Left ventricle myocardium inferior (tissue), 1 donor: ENCODE data around the gene YAP1. TPM values are rescaled to one million over a fixed set of nuclear protein-coding genes. Genes with fewer than 3 reads are reported as not detected.
"Not testable (repeated sequence)": the region's sequence is repeated elsewhere in the genome, so short reads cannot be mapped to it uniquely, and the experiment has no call there.

ENCODE experiments used
- DNase-seq: peaks from one replicate; pipeline ENCODE4 v3.0.0-alpha.2; 2020
- H3K27ac ChIP-seq: fragments of 200-600 bp; replicated peaks from 2 replicates; pipeline ENCODE4 v1.8.0; 2021
- H3K27me3 ChIP-seq: fragments of 200-600 bp; 2 replicates; pipeline ENCODE4 v1.8.0; 2021; ENCODE audit warnings: low read depth
- H3K36me3 ChIP-seq: fragments of 200-600 bp; 2 replicates; pipeline ENCODE4 v1.8.0; 2021
- H3K4me1 ChIP-seq: fragments of 200-600 bp; 2 replicates; pipeline ENCODE4 v1.8.0; 2021
- H3K4me3 ChIP-seq: fragments of 200-600 bp; 2 replicates; pipeline ENCODE4 v1.8.0; 2021; ENCODE audit warnings: mild to moderate bottlenecking, moderate library complexity
- H3K9me3 ChIP-seq: fragments of 200-600 bp; replicated peaks from 2 replicates; pipeline ENCODE4 v1.8.0; 2021
- CTCF ChIP-seq: fragments of 200-600 bp; IDR thresholded peaks from 2 replicates; pipeline ENCODE4 v1.8.0; 2021; ENCODE audit warnings: antibody characterized with exemption, mild to moderate bottlenecking, borderline replicate concordance
- intact Hi-C: fragments of 100-400 bp; cut with micrococcal nuclease; formaldehyde crosslinking; loops from one replicate; pipeline ENCODE4 v1.11.0; 2022
- total RNA-seq: library from RNA; stranded (reverse); fragmentation: NEBNext Ultra II Directional; extraction: Animal tissue kit (Norgen Biotek cat#: 25700); gene quantifications from one replicate; pipeline ENCODE4 v1.2.1, GENCODE V29; 2021
- donor health status: DM: no; HTN: yes; CAD: no; lungs with severe emphysema.

The YAP1 gene
- total RNA-seq, 1 donor from 2014 or later: 67.9 TPM

DNA sequence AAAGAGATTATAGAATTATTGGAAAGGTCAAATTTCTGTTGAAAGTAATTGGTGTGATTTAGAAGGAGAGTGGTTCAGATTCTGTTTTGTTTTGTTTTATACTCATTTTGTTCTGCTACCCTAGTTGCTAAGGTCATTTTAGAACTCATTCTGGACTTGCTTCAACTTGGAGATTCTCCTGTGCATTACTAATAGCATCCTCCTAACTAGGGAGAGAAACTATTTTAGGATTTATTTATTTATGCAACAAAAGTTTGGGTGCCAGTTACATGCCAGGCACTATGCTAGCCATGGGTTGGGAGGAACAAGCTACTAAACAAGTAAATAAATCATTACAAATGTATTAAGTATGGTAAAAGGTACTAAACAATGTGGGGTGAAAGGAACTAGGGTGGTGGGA lies 84.0 kb downstream of the YAP1 start:
- TF ChIP-seq CTCF: no peak
- Histone ChIP-seq H3K4me3 (no peak overlapping the region), H3K36me3 (no peaks in the 10 kb centered on the region), H3K4me1 (peaks cover 46% of the 10 kb centered on the region), H3K27me3 (no peaks in the 10 kb centered on the region), H3K9me3 (no peaks in the 10 kb centered on the region), H3K27ac (no peak overlapping the region)
- DNase-seq: no peak
- intact Hi-C loops: no loop called here

DNA sequence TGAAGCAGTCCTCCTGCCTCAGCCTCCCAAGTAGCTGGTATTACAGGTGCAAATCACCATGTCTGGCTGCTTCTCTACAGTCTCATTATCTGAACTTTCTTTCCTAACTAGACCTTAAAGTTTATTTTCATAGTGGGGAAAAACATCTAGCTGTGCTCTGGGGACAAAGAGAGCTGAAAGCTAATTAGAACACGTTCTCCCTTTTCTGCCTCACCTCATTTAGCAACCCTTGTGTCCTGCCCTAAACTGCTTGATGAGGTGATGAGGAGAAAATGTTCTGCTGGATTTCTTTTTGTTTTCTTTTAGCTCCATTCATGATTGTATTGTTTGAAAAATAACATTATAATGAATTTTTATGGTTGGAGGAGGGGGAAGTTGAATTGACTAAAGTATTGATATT lies 84.7 kb downstream of the YAP1 start:
- H3K9me3 ChIP-seq: no peaks in the 10 kb centered on the region
- no peak overlapping the region for H3K27ac ChIP-seq
- DNase-seq: no peak
- peaks cover 46% of the 10 kb centered on the region for H3K4me1 ChIP-seq
- TF ChIP-seq CTCF: no peak
- intact Hi-C loops: no loop called here
- H3K36me3 ChIP-seq: no peaks in the 10 kb centered on the region
- no peak overlapping the region for H3K4me3 ChIP-seq
- H3K27me3 ChIP-seq: no peaks in the 10 kb centered on the region

GRCh38 chr11:102196351-102196750 lies 86.1 kb downstream of the YAP1 start:
- no peak for TF ChIP-seq CTCF
- Histone ChIP-seq H3K4me1 (peaks cover 46% of the 10 kb centered on the region), H3K27me3 (no peaks in the 10 kb centered on the region), H3K9me3 (no peaks in the 10 kb centered on the region), H3K4me3 (no peak overlapping the region), H3K36me3 (no peaks in the 10 kb centered on the region), H3K27ac (no peak overlapping the region)
- no peak for DNase-seq
- intact Hi-C loops: no loop called here

DNA sequence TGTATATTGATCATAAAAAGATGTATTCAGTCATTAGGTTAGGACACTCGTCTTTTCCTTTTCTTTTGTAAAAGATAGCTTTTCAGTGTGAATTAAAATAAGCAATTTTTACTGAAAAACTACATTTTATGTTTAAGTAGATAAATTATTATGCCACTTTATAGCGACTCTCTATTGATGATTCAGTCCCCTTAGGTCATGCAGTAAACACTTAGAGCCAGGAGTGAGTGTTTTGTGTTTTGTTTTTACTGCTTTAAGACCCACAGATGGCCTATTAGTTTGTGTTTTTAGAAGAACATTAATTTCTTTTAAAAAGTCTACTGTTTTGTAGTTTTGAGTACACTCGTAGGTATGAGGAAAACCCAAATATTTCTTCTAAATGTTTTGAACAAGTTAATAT lies 86.6 kb downstream of the YAP1 start:
- intact Hi-C loops: no loop called here
- H3K27ac ChIP-seq: no peak overlapping the region

GRCh38 chr11:102197670-102198139 lies 87.5 kb downstream of the YAP1 start:
- Histone ChIP-seq H3K4me1 (peaks cover 36% of the 10 kb centered on the region), H3K36me3 (no peaks in the 10 kb centered on the region), H3K9me3 (no peaks in the 10 kb centered on the region), H3K27me3 (no peaks in the 10 kb centered on the region), H3K27ac (no peak overlapping the region), H3K4me3 (no peak overlapping the region)
- intact Hi-C loops: no loop called here
- TF ChIP-seq CTCF: no peak
- DNase-seq: no peak

More for the DNA sequence above, 86.6 kb downstream of the YAP1 start:
- H3K36me3 ChIP-seq: no peaks in the 10 kb centered on the region
- TF ChIP-seq CTCF: no peak
- H3K9me3 ChIP-seq: no peaks in the 10 kb centered on the region
- no peak for DNase-seq
- no peak overlapping the region for H3K4me3 ChIP-seq
- H3K4me1 ChIP-seq: peaks cover 43% of the 10 kb centered on the region
- no peaks in the 10 kb centered on the region for H3K27me3 ChIP-seq

DNA sequence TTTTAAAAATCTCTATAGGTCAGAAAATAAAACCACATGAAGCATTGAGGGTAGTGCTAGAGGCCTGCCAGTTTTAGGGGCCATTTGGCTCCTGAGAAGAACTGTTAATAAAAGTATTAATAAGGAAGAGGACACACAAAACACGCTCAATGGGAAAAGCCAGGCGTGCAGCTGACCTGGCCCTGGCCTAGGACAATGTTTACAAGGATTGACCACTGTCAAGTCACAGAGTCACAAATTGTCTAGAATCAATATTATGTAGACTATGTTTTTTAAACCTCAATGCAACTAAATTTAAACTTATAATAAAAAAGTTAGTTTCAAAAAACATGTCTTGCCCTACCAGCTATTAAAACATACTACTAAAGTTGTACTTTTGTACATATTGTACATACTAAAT lies 89.4 kb downstream of the YAP1 start:
- intact Hi-C loops: no loop called here
- Histone ChIP-seq H3K36me3 (no peaks in the 10 kb centered on the region), H3K4me3 (no peak overlapping the region), H3K27me3 (no peaks in the 10 kb centered on the region), H3K9me3 (no peaks in the 10 kb centered on the region), H3K27ac (no peak overlapping the region), H3K4me1 (peaks cover 30% of the 10 kb centered on the region)
- TF ChIP-seq CTCF: no peak
- DNase-seq: no peak

GRCh38 chr11:102200325-102200724 lies 90.1 kb downstream of the YAP1 start:
- intact Hi-C loops, DNase-seq, H3K27me3 ChIP-seq, H3K9me3 ChIP-seq, H3K4me3 ChIP-seq, H3K27ac ChIP-seq, H3K36me3 ChIP-seq: not testable (repeated sequence)
- peaks cover 35% of the 10 kb centered on the region for H3K4me1 ChIP-seq
